ENCODE results near the gene C16orf90.
"Not testable (repeated sequence)": the region's sequence is repeated elsewhere in the genome, so short reads cannot be mapped to it uniquely, and the experiment has no call there.

The C16orf90 gene

GRCh38 chr16:3508736-3509135 lies 13.4 kb upstream of the C16orf90 start:
- Histone ChIP-seq H3K36me3 (replicated peaks; ENCODE audit: insufficient read depth, low read length) (no peaks in the 10 kb centered on the region), H3K79me2 (ENCODE audit: low read length) (no peaks in the 10 kb centered on the region), H3K27ac (ENCODE audit: low read length) (0 out of 2 replicates have a peak overlapping the region, but pooled peaks have one; percentile 61), H3K4me3 (ENCODE audit: low read length) (no peak overlapping the region), H3K9me2 (replicated peaks; ENCODE audit: insufficient read depth, low read length) (no peaks in the 10 kb centered on the region), H3K9ac (ENCODE audit: low read length) (no peak overlapping the region), H3F3A (ENCODE audit: insufficient read depth, low read length) (peaks cover 29% of the 10 kb centered on the region), H3K4me1 (ENCODE audit: low read length) (peaks cover 31% of the 10 kb centered on the region), H3K4me2 (ENCODE audit: low read depth, low read length) (no peak overlapping the region), H2AFZ (ENCODE audit: low read length) (no peak overlapping the region), H3K27me3 (replicated peaks; ENCODE audit: insufficient read depth, low read length) (no peaks in the 10 kb centered on the region), H4K20me1 (ENCODE audit: insufficient read depth, low read length) (no peaks in the 10 kb centered on the region), H3K9me3 (replicated peaks; ENCODE audit: insufficient read depth, low read length) (no peaks in the 10 kb centered on the region)
- TF ChIP-seq EZH2 (optimal IDR thresholded peaks at IDR 0.05; ENCODE audit: low read depth, low read length): no peak
- TF ChIP-seq CTCF (IDR thresholded peaks at IDR 0.05; ENCODE audit: low read length): no peak
- TF ChIP-seq EZH2phosphoT487 (IDR thresholded peaks at IDR 0.05; ENCODE audit: low read length): no peak
- no peak for DNase-seq

GRCh38 chr16:3503523-3503922 lies 8.2 kb upstream of the C16orf90 start:
- no peak overlapping the region for H3K9ac ChIP-seq (ENCODE audit: low read length)
- no peak overlapping the region for H2AFZ ChIP-seq (ENCODE audit: low read length)
- H3K4me3 ChIP-seq (ENCODE audit: low read length): no peak overlapping the region
- H3K4me2 ChIP-seq (ENCODE audit: low read depth, low read length): peak overlapping the region; percentile 22
- H4K20me1 ChIP-seq (ENCODE audit: insufficient read depth, low read length): no peaks in the 10 kb centered on the region
- H3K9me2 ChIP-seq (replicated peaks; ENCODE audit: insufficient read depth, low read length): no peaks in the 10 kb centered on the region
- peaks cover 5% of the 10 kb centered on the region for H3K79me2 ChIP-seq (ENCODE audit: low read length)
- peak; percentile 92 for DNase-seq
- TF ChIP-seq EZH2phosphoT487 (IDR thresholded peaks at IDR 0.05; ENCODE audit: low read length) (no peak), EZH2 (optimal IDR thresholded peaks at IDR 0.05; ENCODE audit: low read depth, low read length) (no peak), CTCF (IDR thresholded peaks at IDR 0.05; ENCODE audit: low read length) (no peak)
- H3F3A ChIP-seq (ENCODE audit: insufficient read depth, low read length): peaks cover 30% of the 10 kb centered on the region
- no peaks in the 10 kb centered on the region for H3K27me3 ChIP-seq (replicated peaks; ENCODE audit: insufficient read depth, low read length)
- H3K27ac ChIP-seq (ENCODE audit: low read length): peak overlapping the region; percentile 71
- H3K36me3 ChIP-seq (replicated peaks; ENCODE audit: insufficient read depth, low read length): no peaks in the 10 kb centered on the region
- no peaks in the 10 kb centered on the region for H3K9me3 ChIP-seq (replicated peaks; ENCODE audit: insufficient read depth, low read length)
- H3K4me1 ChIP-seq (ENCODE audit: low read length): peaks cover 17% of the 10 kb centered on the region

GRCh38 chr16:3501783-3502400 lies 6.6 kb upstream of the C16orf90 start:
- Histone ChIP-seq H2AFZ (ENCODE audit: low read length) (no peak overlapping the region), H3K27ac (ENCODE audit: low read length) (no peak overlapping the region; the same call in 1 of the 2 replicates), H3K79me2 (ENCODE audit: low read length) (peaks cover 5% of the 10 kb centered on the region), H3K9me2 (replicated peaks; ENCODE audit: insufficient read depth, low read length) (no peaks in the 10 kb centered on the region), H3K4me1 (ENCODE audit: low read length) (peaks cover 17% of the 10 kb centered on the region), H3F3A (ENCODE audit: insufficient read depth, low read length) (peaks cover 30% of the 10 kb centered on the region), H4K20me1 (ENCODE audit: insufficient read depth, low read length) (no peaks in the 10 kb centered on the region), H3K4me2 (ENCODE audit: low read depth, low read length) (no peak overlapping the region; the same call in 1 of the 2 replicates), H3K9ac (ENCODE audit: low read length) (no peak overlapping the region), H3K27me3 (replicated peaks; ENCODE audit: insufficient read depth, low read length) (no peaks in the 10 kb centered on the region), H3K36me3 (replicated peaks; ENCODE audit: insufficient read depth, low read length) (no peaks in the 10 kb centered on the region), H3K4me3 (ENCODE audit: low read length) (0 out of 2 replicates have a peak overlapping the region, but pooled peaks have one; percentile 77), H3K9me3 (replicated peaks; ENCODE audit: insufficient read depth, low read length) (no peaks in the 10 kb centered on the region)
- DNase-seq: no peak
- TF ChIP-seq CTCF (IDR thresholded peaks at IDR 0.05; ENCODE audit: low read length) (no peak), EZH2 (optimal IDR thresholded peaks at IDR 0.05; ENCODE audit: low read depth, low read length) (no peak), EZH2phosphoT487 (IDR thresholded peaks at IDR 0.05; ENCODE audit: low read length) (no peak)

GRCh38 chr16:3501412-3501761 lies 6.1 kb upstream of the C16orf90 start:
- H3K27me3 ChIP-seq (replicated peaks; ENCODE audit: insufficient read depth, low read length); H2AFZ ChIP-seq (ENCODE audit: low read length); H3K9me3 ChIP-seq (replicated peaks; ENCODE audit: insufficient read depth, low read length); H3K36me3 ChIP-seq (replicated peaks; ENCODE audit: insufficient read depth, low read length); H3K79me2 ChIP-seq (ENCODE audit: low read length); DNase-seq; H4K20me1 ChIP-seq (ENCODE audit: insufficient read depth, low read length); H3K9me2 ChIP-seq (replicated peaks; ENCODE audit: insufficient read depth, low read length): not testable (repeated sequence)
- H3K4me2 ChIP-seq (ENCODE audit: low read depth, low read length): peak overlapping the region; percentile 9; the same call in 1 of the 2 replicates
- peak overlapping the region; percentile 35; the same call in 1 of the 2 replicates for H3K27ac ChIP-seq (ENCODE audit: low read length)
- peaks cover 30% of the 10 kb centered on the region for H3F3A ChIP-seq (ENCODE audit: insufficient read depth, low read length)
- peaks cover 17% of the 10 kb centered on the region for H3K4me1 ChIP-seq (ENCODE audit: low read length)
- peak overlapping the region; percentile 67; the same call in 1 of the 2 replicates for H3K9ac ChIP-seq (ENCODE audit: low read length)
- peak overlapping the region; percentile 77 for H3K4me3 ChIP-seq (ENCODE audit: low read length)

All from MM.1S (cell line).